Measurements from ENCODE around the gene GDAP2.

GDAP2 gene

GRCh38 chr1:117821774-117822482 is 107.5 kb downstream of the GDAP2 start:
- no peak overlapping the region for H3K4me3 ChIP-seq (ENCODE audit: low read depth, low read length, poor library complexity, severe bottlenecking)
- TF ChIP-seq CTCF (IDR thresholded peaks at IDR 0.05; ENCODE audit: low read length), result no peak
- TF ChIP-seq EZH2 (IDR thresholded peaks at IDR 0.05; ENCODE audit: borderline replicate concordance, low read length), result no peak
- peaks cover 10% of the 10 kb centered on the region for H3K9me3 ChIP-seq (ENCODE audit: low read length)
- no peaks in the 10 kb centered on the region for H3K4me1 ChIP-seq (ENCODE audit: insufficient read depth, low read length, severe bottlenecking)
- H3K27me3 ChIP-seq (ENCODE audit: insufficient read depth, low read length), result no peaks in the 10 kb centered on the region; the same call in 1 of the 2 replicates
- no peaks in the 10 kb centered on the region for H3K79me2 ChIP-seq (ENCODE audit: insufficient read depth, low read length)
- H3F3A ChIP-seq (ENCODE audit: insufficient read depth, low read length), result no peaks in the 10 kb centered on the region
- H2AFZ ChIP-seq (ENCODE audit: low read length), result no peak overlapping the region
- H3K27ac ChIP-seq (ENCODE audit: low read depth, low read length, poor library complexity, severe bottlenecking), result no peak overlapping the region
- H3K36me3 ChIP-seq (ENCODE audit: insufficient read depth, low read length), result no peaks in the 10 kb centered on the region
- H3K4me2 ChIP-seq (ENCODE audit: low read length), result no peak overlapping the region
- H4K20me1 ChIP-seq (ENCODE audit: insufficient read depth, low read length), result no peaks in the 10 kb centered on the region
- H3K9ac ChIP-seq (ENCODE audit: low read length), result no peak overlapping the region
- H3K9me2 ChIP-seq (ENCODE audit: low read depth, low read length), result no peaks in the 10 kb centered on the region

- no peak overlapping the region for H3K27ac ChIP-seq (ENCODE audit: low read depth, low read length, poor library complexity, severe bottlenecking)
- H4K20me1 ChIP-seq (ENCODE audit: insufficient read depth, low read length), result no peaks in the 10 kb centered on the region
- TF ChIP-seq EZH2 (IDR thresholded peaks at IDR 0.05; ENCODE audit: borderline replicate concordance, low read length), result no peak
- no peak for TF ChIP-seq CTCF (IDR thresholded peaks at IDR 0.05; ENCODE audit: low read length)
- no peaks in the 10 kb centered on the region; the same call in 1 of the 2 replicates for H3K27me3 ChIP-seq (ENCODE audit: insufficient read depth, low read length)
- no peaks in the 10 kb centered on the region for H3F3A ChIP-seq (ENCODE audit: insufficient read depth, low read length)
- no peak overlapping the region for H2AFZ ChIP-seq (ENCODE audit: low read length)
- no peaks in the 10 kb centered on the region for H3K4me1 ChIP-seq (ENCODE audit: insufficient read depth, low read length, severe bottlenecking)
- no peaks in the 10 kb centered on the region for H3K36me3 ChIP-seq (ENCODE audit: insufficient read depth, low read length)
- peaks cover 10% of the 10 kb centered on the region for H3K9me3 ChIP-seq (ENCODE audit: low read length)
- H3K9ac ChIP-seq (ENCODE audit: low read length), result no peak overlapping the region
- no peak overlapping the region for H3K4me3 ChIP-seq (ENCODE audit: low read depth, low read length, poor library complexity, severe bottlenecking)
- H3K4me2 ChIP-seq (ENCODE audit: low read length), result no peak overlapping the region
- no peaks in the 10 kb centered on the region for H3K79me2 ChIP-seq (ENCODE audit: insufficient read depth, low read length)
- H3K9me2 ChIP-seq (ENCODE audit: low read depth, low read length), result no peaks in the 10 kb centered on the region
These were observed 108.1 kb downstream of the GDAP2 start for GRCh38 chr1:117821382-117821755.

- H3K4me1 ChIP-seq (ENCODE audit: insufficient read depth, low read length, severe bottlenecking), result no peaks in the 10 kb centered on the region
- no peak overlapping the region for H3K9ac ChIP-seq (ENCODE audit: low read length)
- H3K4me3 ChIP-seq (ENCODE audit: low read depth, low read length, poor library complexity, severe bottlenecking), result no peak overlapping the region
- H3K36me3 ChIP-seq (ENCODE audit: insufficient read depth, low read length), result no peaks in the 10 kb centered on the region
- no peak overlapping the region for H2AFZ ChIP-seq (ENCODE audit: low read length)
- H3K27ac ChIP-seq (ENCODE audit: low read depth, low read length, poor library complexity, severe bottlenecking), result no peak overlapping the region
- TF ChIP-seq CTCF (IDR thresholded peaks at IDR 0.05; ENCODE audit: low read length) (no peak), EZH2 (IDR thresholded peaks at IDR 0.05; ENCODE audit: borderline replicate concordance, low read length) (no peak)
- H3K9me3 ChIP-seq (ENCODE audit: low read length), result peaks cover 10% of the 10 kb centered on the region
- H3K9me2 ChIP-seq (ENCODE audit: low read depth, low read length), result no peaks in the 10 kb centered on the region
- H3K4me2 ChIP-seq (ENCODE audit: low read length), result no peak overlapping the region
- H4K20me1 ChIP-seq (ENCODE audit: insufficient read depth, low read length), result no peaks in the 10 kb centered on the region
- no peaks in the 10 kb centered on the region for H3K79me2 ChIP-seq (ENCODE audit: insufficient read depth, low read length)
- no peaks in the 10 kb centered on the region for H3F3A ChIP-seq (ENCODE audit: insufficient read depth, low read length)
- no peaks in the 10 kb centered on the region; the same call in 1 of the 2 replicates for H3K27me3 ChIP-seq (ENCODE audit: insufficient read depth, low read length)
These were observed 108.6 kb downstream of the GDAP2 start for GRCh38 chr1:117820694-117821381.
